Activated naive CD8-positive, alpha-beta T cell (primary cell): ENCODE results near the gene SNAPIN.

Experiments
- H3K27ac Mint-ChIP-seq: one replicate; pipeline ENCODE4 v1.8.0; 2021; ENCODE audit warnings: mixed read lengths
- H3K27me3 Mint-ChIP-seq: one replicate; pipeline ENCODE4 v1.8.0; 2021; ENCODE audit warnings: mixed read lengths
- H3K36me3 Mint-ChIP-seq: one replicate; pipeline ENCODE4 v1.8.0; 2021; ENCODE audit warnings: mixed read lengths
- H3K4me1 Mint-ChIP-seq: one replicate; pipeline ENCODE4 v1.8.0; 2021; ENCODE audit warnings: low read depth, mixed read lengths
- H3K4me3 Mint-ChIP-seq: one replicate; pipeline ENCODE4 v1.8.0; 2021; ENCODE audit warnings: mild to moderate bottlenecking, mixed read lengths
- H3K9me3 Mint-ChIP-seq: one replicate; pipeline ENCODE4 v1.8.0; 2021; ENCODE audit warnings: low read depth, mixed read lengths

The SNAPIN gene

DNA sequence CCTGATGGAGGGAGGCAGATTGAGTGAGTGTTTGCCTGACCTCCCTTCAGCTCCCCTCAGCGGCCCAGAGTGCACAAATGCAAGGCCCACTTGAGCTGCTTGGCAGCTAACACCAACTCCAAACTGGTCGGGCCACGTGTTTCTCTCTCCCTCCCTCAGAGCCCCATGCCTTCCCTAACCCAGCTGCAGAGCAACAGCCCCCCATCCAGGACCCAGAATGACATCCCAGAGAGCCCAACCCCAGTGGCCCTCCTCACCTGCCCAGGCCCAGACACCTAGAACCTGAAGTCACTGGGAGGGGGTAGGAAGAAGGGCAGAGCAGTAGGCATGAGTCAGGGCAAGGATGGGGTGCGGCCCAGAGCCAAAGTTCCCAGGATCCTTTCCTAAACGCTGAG, 41.6 kb upstream of the SNAPIN start:
- Mint-ChIP-seq H3K4me3 (no peak overlapping the region), H3K27me3 (no peaks in the 10 kb centered on the region), H3K36me3 (no peaks in the 10 kb centered on the region), H3K4me1 (no peaks in the 10 kb centered on the region), H3K27ac (no peak overlapping the region), H3K9me3 (no peaks in the 10 kb centered on the region)

DNA sequence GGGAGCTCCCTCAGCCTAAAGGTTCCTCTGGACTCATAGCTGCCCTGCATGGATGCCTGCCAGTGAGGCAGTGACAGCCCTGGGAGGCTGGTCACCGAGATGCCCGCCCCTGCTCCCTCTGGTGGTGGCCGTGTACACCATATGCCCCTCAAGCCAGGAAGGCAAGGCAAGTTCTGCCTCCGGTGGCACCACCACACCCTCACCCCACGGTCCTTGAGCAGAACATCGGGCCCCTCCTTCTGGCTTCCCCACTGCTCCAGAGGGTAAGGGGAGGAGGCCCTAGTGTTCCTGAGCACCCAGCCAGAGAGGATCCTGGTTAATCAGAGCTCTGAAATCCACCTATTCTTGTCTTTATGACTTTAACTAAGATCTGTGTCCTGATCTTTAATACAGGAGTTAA, 40.8 kb upstream of the SNAPIN start:
- Mint-ChIP-seq H3K27me3 (no peaks in the 10 kb centered on the region), H3K27ac (no peak overlapping the region), H3K36me3 (no peaks in the 10 kb centered on the region), H3K4me1 (no peaks in the 10 kb centered on the region), H3K9me3 (no peaks in the 10 kb centered on the region), H3K4me3 (no peak overlapping the region)

DNA sequence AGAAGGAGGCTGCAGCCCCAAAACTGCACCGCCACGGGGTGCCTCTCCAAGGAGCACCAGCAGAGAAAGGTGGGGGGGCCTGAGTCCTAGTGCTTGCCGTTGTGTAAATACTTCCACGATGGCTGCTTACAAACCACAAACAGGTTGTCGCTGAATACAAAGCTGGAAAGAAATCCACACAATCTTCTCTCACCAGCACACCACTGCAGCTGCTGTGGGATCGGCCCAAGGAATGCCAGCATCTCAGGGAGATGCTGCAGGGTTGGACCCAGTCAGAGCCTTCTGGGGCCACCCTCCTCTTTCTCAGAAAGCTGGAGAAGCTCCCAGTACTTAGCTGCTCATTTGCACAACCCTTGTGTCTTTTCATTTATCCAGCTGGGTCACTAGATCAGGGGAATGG, 39.3 kb upstream of the SNAPIN start:
- H3K27me3 Mint-ChIP-seq: no peaks in the 10 kb centered on the region
- H3K27ac Mint-ChIP-seq: no peak overlapping the region
- H3K4me3 Mint-ChIP-seq: no peak overlapping the region
- H3K4me1 Mint-ChIP-seq: no peaks in the 10 kb centered on the region
- no peaks in the 10 kb centered on the region for H3K9me3 Mint-ChIP-seq
- no peaks in the 10 kb centered on the region for H3K36me3 Mint-ChIP-seq

DNA sequence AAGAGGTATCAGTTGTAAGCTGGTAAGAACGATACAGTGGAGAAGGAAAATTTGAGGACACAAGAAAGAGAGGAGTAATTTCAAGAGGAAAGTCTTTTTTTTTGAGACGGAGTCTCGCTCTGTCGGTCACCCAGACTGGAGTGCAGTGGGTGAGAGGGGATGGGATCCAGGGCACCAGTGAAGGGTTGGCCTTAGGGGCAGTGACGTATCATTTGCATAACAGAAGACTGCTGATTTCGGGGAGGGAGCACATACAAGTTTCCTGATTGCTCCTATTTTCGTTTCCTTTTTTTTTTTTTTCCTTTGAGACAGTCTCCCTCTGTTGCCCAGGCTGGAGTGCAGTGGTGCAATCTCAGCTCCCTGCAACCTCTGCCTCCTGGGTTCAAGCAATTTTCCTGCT, 35.4 kb upstream of the SNAPIN start:
- Mint-ChIP-seq H3K9me3 (no peaks in the 10 kb centered on the region), H3K36me3 (no peaks in the 10 kb centered on the region), H3K27me3 (no peaks in the 10 kb centered on the region), H3K4me1 (no peaks in the 10 kb centered on the region), H3K27ac (no peak overlapping the region), H3K4me3 (no peak overlapping the region)

DNA sequence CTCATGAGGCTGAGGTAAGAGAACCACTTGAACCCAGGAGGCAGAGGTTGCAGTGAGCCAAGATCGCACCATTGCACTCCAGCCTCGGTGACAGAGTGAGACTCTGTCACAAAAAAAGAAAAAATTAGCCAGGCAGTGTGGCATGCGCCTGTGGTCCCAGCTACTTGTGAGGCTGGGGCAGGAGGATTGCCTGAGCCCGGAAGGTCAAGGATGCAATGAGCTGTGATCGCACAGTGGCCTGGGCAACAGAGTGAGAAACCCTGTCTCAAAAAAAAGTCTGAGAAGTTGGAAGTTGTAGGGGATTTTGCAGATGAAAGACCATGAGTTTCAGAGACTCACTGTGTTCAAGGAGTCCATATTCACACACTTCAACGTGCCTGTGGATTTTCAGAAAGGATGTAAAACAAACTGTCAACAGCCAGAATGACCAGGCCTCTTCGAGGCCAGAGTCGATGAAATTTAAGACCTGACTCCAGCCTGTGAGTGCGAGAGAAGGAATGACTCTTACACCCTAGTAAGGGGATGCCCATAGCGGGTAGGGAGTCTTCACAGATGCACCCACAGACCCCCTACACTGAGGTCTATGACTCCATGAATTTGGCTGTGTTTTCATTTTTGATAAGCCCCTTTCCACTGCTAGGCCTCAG, 33.4 kb upstream of the SNAPIN start:
- Mint-ChIP-seq H3K27ac (no peak overlapping the region), H3K36me3 (no peaks in the 10 kb centered on the region), H3K9me3 (no peaks in the 10 kb centered on the region), H3K4me1 (no peaks in the 10 kb centered on the region), H3K4me3 (no peak overlapping the region), H3K27me3 (no peaks in the 10 kb centered on the region)

DNA sequence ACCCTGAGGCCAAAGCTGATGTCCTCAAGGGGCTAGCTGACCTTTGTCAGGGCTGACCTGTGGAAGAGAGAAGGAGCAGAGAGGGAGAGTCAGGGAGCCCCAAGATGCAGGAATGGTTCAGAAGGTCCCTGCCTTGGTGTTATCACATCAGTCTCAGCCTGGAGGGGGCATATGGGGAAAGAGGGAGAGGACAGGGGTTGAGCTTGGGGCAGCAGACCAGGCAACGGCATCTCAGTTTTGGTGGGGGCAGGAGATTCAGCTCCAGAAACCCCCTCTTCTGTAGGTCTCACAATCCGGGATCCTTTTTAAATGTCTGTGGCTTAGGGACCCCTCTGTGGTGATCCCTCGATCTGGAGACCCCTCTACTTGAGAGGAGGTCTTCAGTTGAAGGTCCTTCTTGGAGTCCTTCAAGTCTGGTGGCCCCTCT, 32.0 kb upstream of the SNAPIN start:
- Mint-ChIP-seq H3K4me3 (no peak overlapping the region), H3K27ac (no peak overlapping the region)

DNA sequence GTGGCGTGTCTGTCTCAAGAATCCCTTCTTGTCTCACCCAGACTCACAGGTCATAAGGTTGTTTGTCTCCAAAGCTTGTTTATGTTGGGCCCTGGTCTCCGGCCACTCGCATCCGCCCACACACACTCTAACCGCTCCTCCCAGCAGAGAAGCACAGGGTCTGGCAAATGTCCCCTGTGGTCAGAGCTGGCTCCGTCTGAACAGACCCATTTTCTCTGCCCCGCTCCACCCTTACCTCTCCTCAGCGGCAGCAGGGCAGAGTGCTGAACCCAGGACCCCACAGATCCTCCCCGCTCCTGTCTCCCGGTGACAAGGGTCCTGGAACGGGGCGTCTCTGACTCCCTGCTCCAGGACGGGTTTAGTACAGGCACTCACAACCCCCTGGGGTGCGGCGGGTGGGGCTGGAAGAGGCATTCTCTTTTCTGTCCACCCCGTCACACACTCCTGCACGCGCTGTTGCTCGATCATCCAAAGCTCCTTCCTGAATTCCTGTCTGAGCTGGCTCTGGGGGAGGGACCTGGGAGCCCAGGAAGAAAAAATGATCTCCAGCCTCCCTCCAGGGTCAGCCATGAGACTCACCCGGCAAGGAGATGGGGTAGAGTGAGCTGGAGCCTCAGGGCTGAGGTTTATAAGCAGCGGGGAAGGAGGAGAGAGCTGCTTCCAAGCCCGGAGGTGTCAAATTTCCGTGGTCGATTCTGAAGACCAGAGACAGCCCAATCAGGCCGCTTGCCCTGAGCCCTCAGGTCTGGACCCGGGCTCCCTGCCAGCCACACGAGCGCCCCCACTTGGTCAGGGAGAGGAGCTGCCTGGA, 31.4 kb upstream of the SNAPIN start, which contains the start of gene S100A13:
Gene S100A13, minus strand, starts transcription at position 602 of the 811 bp plus-strand sequence. CDS start 1,033 bp downstream, outside the sequence.
- Mint-ChIP-seq H3K9me3 (no peaks in the 10 kb centered on the region), H3K27ac (no peak within 1 kb of the TSS), H3K36me3 (no peaks in the 10 kb centered on the region), H3K4me1 (peaks cover 9% of the 10 kb centered on the region), H3K27me3 (no peaks in the 10 kb centered on the region), H3K4me3 (no peak within 1 kb of the TSS)

More for the DNA sequence above, 32.0 kb upstream of the SNAPIN start:
- Mint-ChIP-seq H3K9me3 (no peaks in the 10 kb centered on the region), H3K4me1 (peaks cover 6% of the 10 kb centered on the region), H3K27me3 (no peaks in the 10 kb centered on the region), H3K36me3 (no peaks in the 10 kb centered on the region)

- H3K4me1 Mint-ChIP-seq: peaks cover 15% of the 10 kb centered on the region
- H3K27ac Mint-ChIP-seq: no peak within 1 kb of the TSS
- no peak within 1 kb of the TSS for H3K4me3 Mint-ChIP-seq
- no peaks in the 10 kb centered on the region for H3K36me3 Mint-ChIP-seq
- H3K27me3 Mint-ChIP-seq: no peaks in the 10 kb centered on the region
- no peaks in the 10 kb centered on the region for H3K9me3 Mint-ChIP-seq
These were observed 30.5 kb upstream of the SNAPIN start, which contains the start of gene S100A1 for GRCh38 chr1:153627715-153628626. Gene S100A1 (plus strand): TSS chr1:153628434. CDS start chr1:153630522, 2,088 bp downstream.

DNA sequence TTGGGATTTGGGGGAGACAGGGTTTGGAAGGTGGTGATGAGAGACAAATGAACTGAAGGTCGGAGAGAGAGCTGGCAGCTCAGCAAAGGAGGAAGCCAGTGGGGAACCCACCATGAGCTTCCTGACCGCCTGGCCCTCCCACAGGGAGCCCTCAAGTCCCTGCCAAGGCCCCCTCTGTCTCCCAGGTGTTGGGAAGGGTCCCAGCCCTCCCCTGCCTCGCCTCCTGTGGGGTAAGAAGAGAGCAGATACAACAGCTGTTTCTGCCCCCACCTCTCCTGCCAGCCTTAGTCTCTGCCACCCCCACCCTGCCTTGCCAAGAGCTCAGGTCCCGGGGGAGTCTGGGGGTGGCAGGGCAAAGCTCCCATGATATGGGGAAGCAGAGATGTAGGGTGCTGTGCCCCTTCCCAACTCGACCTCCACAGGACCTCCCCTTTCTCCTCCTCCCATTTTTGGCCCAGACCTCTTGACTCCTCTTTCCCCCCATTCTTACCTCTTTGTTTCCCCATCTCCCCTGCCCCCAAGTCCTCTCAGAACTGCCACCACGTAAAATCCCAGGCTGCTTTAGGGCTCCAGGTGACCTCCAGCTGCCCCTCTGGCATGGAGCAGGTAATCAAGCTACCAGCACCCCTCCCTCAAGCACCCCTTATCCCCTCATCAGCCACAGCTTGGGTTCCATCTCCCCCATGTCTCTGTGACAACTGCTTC, 29.7 kb upstream of the SNAPIN start:
- Mint-ChIP-seq H3K4me3 (no peak overlapping the region), H3K36me3 (no peaks in the 10 kb centered on the region), H3K27me3 (no peaks in the 10 kb centered on the region), H3K9me3 (no peaks in the 10 kb centered on the region), H3K4me1 (peaks cover 23% of the 10 kb centered on the region), H3K27ac (no peak overlapping the region)

GRCh38 chr1:153629343-153629665, 29.2 kb upstream of the SNAPIN start:
- Mint-ChIP-seq H3K9me3 (no peaks in the 10 kb centered on the region), H3K4me3 (no peak overlapping the region), H3K36me3 (peaks cover under 1% of the 10 kb centered on the region), H3K4me1 (peaks cover 23% of the 10 kb centered on the region), H3K27ac (no peak overlapping the region), H3K27me3 (no peaks in the 10 kb centered on the region)

GRCh38 chr1:153629971-153630370, 28.5 kb upstream of the SNAPIN start:
- Mint-ChIP-seq H3K4me3 (no peak overlapping the region), H3K27ac (no peak overlapping the region), H3K4me1 (peaks cover 23% of the 10 kb centered on the region), H3K9me3 (no peaks in the 10 kb centered on the region), H3K27me3 (no peaks in the 10 kb centered on the region), H3K36me3 (peaks cover 2% of the 10 kb centered on the region)

GRCh38 chr1:153630384-153630783, 28.1 kb upstream of the SNAPIN start:
- H3K36me3 Mint-ChIP-seq: peaks cover 2% of the 10 kb centered on the region
- peaks cover 23% of the 10 kb centered on the region for H3K4me1 Mint-ChIP-seq
- H3K4me3 Mint-ChIP-seq: no peak overlapping the region
- H3K27me3 Mint-ChIP-seq: no peaks in the 10 kb centered on the region
- no peaks in the 10 kb centered on the region for H3K9me3 Mint-ChIP-seq
- no peak overlapping the region for H3K27ac Mint-ChIP-seq

GRCh38 chr1:153631047-153632022, 27.2 kb upstream of the SNAPIN start:
- H3K4me1 Mint-ChIP-seq: peaks cover 30% of the 10 kb centered on the region
- H3K4me3 Mint-ChIP-seq: no peak overlapping the region
- H3K36me3 Mint-ChIP-seq: peaks cover 2% of the 10 kb centered on the region
- no peaks in the 10 kb centered on the region for H3K9me3 Mint-ChIP-seq
- no peaks in the 10 kb centered on the region for H3K27me3 Mint-ChIP-seq
- H3K27ac Mint-ChIP-seq: peak overlapping the region; percentile 22
